ENCODE measurements around the gene TCF3. TPM values are rescaled to one million over a fixed set of nuclear protein-coding genes. Genes with fewer than 3 reads are reported as not detected.
"Not testable (repeated sequence)": the region's sequence is repeated elsewhere in the genome, so short reads cannot be mapped to it uniquely, and the experiment has no call there.

The TCF3 gene
- total RNA-seq, 3 donors from 2014 or later (not counting 1 experiment from before 2014, with no cell fraction given) = 54.5 to 72.2 (median 64.3) TPM

GRCh38 chr19:1665565-1666047, 13.2 kb upstream of the TCF3 start:
- Histone ChIP-seq H3K27me3 (ENCODE audit: control insufficient read depth, insufficient read depth, low read length) (peaks cover 13% of the 10 kb centered on the region), H3K9me3 (ENCODE audit: control insufficient read depth, insufficient read depth, low read length) (no peaks in the 10 kb centered on the region), H3K27ac (ENCODE audit: low read length) (no peak overlapping the region), H3K4me3 (ENCODE audit: low read length) (no peak overlapping the region), H3K36me3 (ENCODE audit: control insufficient read depth, insufficient read depth, low read length) (no peaks in the 10 kb centered on the region), H3K4me1 (ENCODE audit: control insufficient read depth, insufficient read depth, low read length) (peaks cover 13% of the 10 kb centered on the region)
- 67% methylated on average over 12 of the region's 12 CpGs for WGBS (ENCODE audit: insufficient coverage)
- H3K4me3 Mint-ChIP-seq = no peak overlapping the region
- intact Hi-C loops (cut with micrococcal nuclease) = no loop called here
- no peak overlapping the region for H3K27ac Mint-ChIP-seq
- no peak for DNase-seq
- H3K9me3 Mint-ChIP-seq = no peaks in the 10 kb centered on the region
- peaks cover 0 to 5% of the 10 kb centered on the region in 2 donors for H3K4me1 Mint-ChIP-seq
- H3K27me3 Mint-ChIP-seq (ENCODE audit: low read depth in 2 of 2) = peaks cover 12 to 26% of the 10 kb centered on the region in 2 donors
- no peaks in the 10 kb centered on the region for H3K36me3 Mint-ChIP-seq
- TF ChIP-seq CTCF (IDR thresholded peaks at IDR 0.05) = no peak
- no peak for ATAC-seq

GRCh38 chr19:1663852-1664251, 11.4 kb upstream of the TCF3 start:
- no peaks in the 10 kb centered on the region for H3K36me3 ChIP-seq (ENCODE audit: control insufficient read depth, insufficient read depth, low read length)
- intact Hi-C loops (cut with micrococcal nuclease) = no loop called here
- H3K4me1 ChIP-seq (ENCODE audit: control insufficient read depth, insufficient read depth, low read length) = peaks cover 8% of the 10 kb centered on the region
- no peak for DNase-seq
- Mint-ChIP-seq H3K4me3 (no peak overlapping the region), H3K9me3 (no peaks in the 10 kb centered on the region), H3K4me1 (peaks cover 0 to 5% of the 10 kb centered on the region in 2 donors), H3K36me3 (no peaks in the 10 kb centered on the region), H3K27me3 (ENCODE audit: low read depth in 2 of 2) (peaks cover 12 to 19% of the 10 kb centered on the region in 2 donors), H3K27ac (no peak overlapping the region)
- no peak for TF ChIP-seq CTCF (IDR thresholded peaks at IDR 0.05)
- WGBS (ENCODE audit: insufficient coverage) = 49% methylated on average over 13 of the region's 13 CpGs
- H3K4me3 ChIP-seq (ENCODE audit: low read length) = no peak overlapping the region
- H3K9me3 ChIP-seq (ENCODE audit: control insufficient read depth, insufficient read depth, low read length) = no peaks in the 10 kb centered on the region
- ATAC-seq = no peak
- peaks cover 8% of the 10 kb centered on the region for H3K27me3 ChIP-seq (ENCODE audit: control insufficient read depth, insufficient read depth, low read length)
- H3K27ac ChIP-seq (ENCODE audit: low read length) = no peak overlapping the region

GRCh38 chr19:1663227-1663626, 10.8 kb upstream of the TCF3 start:
- H3K4me1 Mint-ChIP-seq; H3K27ac ChIP-seq (ENCODE audit: low read length); H3K9me3 ChIP-seq (ENCODE audit: control insufficient read depth, insufficient read depth, low read length); intact Hi-C loops (cut with micrococcal nuclease); H3K9me3 Mint-ChIP-seq; ATAC-seq; H3K36me3 ChIP-seq (ENCODE audit: control insufficient read depth, insufficient read depth, low read length); H3K27ac Mint-ChIP-seq; H3K27me3 ChIP-seq (ENCODE audit: control insufficient read depth, insufficient read depth, low read length); H3K4me3 Mint-ChIP-seq; DNase-seq; H3K36me3 Mint-ChIP-seq; H3K4me1 ChIP-seq (ENCODE audit: control insufficient read depth, insufficient read depth, low read length); H3K4me3 ChIP-seq (ENCODE audit: low read length): not testable (repeated sequence)
- WGBS (ENCODE audit: insufficient coverage) = 94% methylated on average over 7 of the region's 7 CpGs
- peaks cover 9 to 15% of the 10 kb centered on the region in 2 donors for H3K27me3 Mint-ChIP-seq (ENCODE audit: low read depth in 2 of 2)

- Mint-ChIP-seq H3K27ac (no peak overlapping the region), H3K4me1 (no peaks in the 10 kb centered on the region), H3K4me3 (no peak overlapping the region), H3K9me3 (no peaks in the 10 kb centered on the region), H3K27me3 (ENCODE audit: low read depth in 2 of 2) (peaks cover 0 to 7% of the 10 kb centered on the region in 2 donors), H3K36me3 (no peaks in the 10 kb centered on the region)
- H3K9me3 ChIP-seq (ENCODE audit: control insufficient read depth, insufficient read depth, low read length) = no peaks in the 10 kb centered on the region
- DNase-seq (no peak), ATAC-seq (no peak)
- H3K36me3 ChIP-seq (ENCODE audit: control insufficient read depth, insufficient read depth, low read length) = no peaks in the 10 kb centered on the region
- TF ChIP-seq CTCF (IDR thresholded peaks at IDR 0.05) = no peak
- no peaks in the 10 kb centered on the region for H3K27me3 ChIP-seq (ENCODE audit: control insufficient read depth, insufficient read depth, low read length)
- 94% methylated on average over 4 of the region's 4 CpGs for WGBS (ENCODE audit: insufficient coverage)
- no peak overlapping the region for H3K27ac ChIP-seq (ENCODE audit: low read length)
- intact Hi-C loops (cut with micrococcal nuclease) = no loop called here
- no peaks in the 10 kb centered on the region for H3K4me1 ChIP-seq (ENCODE audit: control insufficient read depth, insufficient read depth, low read length)
- no peak overlapping the region for H3K4me3 ChIP-seq (ENCODE audit: low read length)
Measured at GRCh38 chr19:1661995-1662394, 9.6 kb upstream of the TCF3 start.
